HepG2 (cell line): ENCODE data around the gene NUFIP1. TPM values are rescaled to one million over a fixed set of nuclear protein-coding genes. Genes with fewer than 3 reads are reported as not detected.

Source experiments
- ADNP ChIP-seq: sonication (generic); formaldehyde crosslinking; IDR thresholded peaks from 2 replicates; pipeline ENCODE4 v1.4.0; 2020; ENCODE audit warnings: missing genetic modification reagents
- HIVEP1 ChIP-seq: sonication (generic); formaldehyde crosslinking; IDR thresholded peaks from 2 replicates; pipeline ENCODE4 v1.4.0; 2020; ENCODE audit warnings: mild to moderate bottlenecking, missing genetic modification reagents
- MEIS1 ChIP-seq: sonication (generic); formaldehyde crosslinking; IDR thresholded peaks from 2 replicates; pipeline ENCODE4 v1.9.0; 2021; ENCODE audit warnings: mild to moderate bottlenecking, missing genetic modification reagents, moderate library complexity, borderline replicate concordance
- NR2C2 ChIP-seq: sonication (generic); formaldehyde crosslinking; IDR thresholded peaks from 2 replicates; pipeline ENCODE4 v1.4.0; 2020; ENCODE audit warnings: missing genetic modification reagents, mild to moderate bottlenecking, moderate library complexity, borderline replicate concordance
- PAXIP1 ChIP-seq: sonication (generic); formaldehyde crosslinking; conservative IDR thresholded peaks from 2 replicates; pipeline ENCODE4 v1.4.0; 2020; ENCODE audit warnings: mild to moderate bottlenecking, missing genetic modification reagents, moderate library complexity
- RFX5 ChIP-seq: IDR thresholded peaks from 2 replicates; pipeline ENCODE4 v1.6.1; 2011; ENCODE audit warnings: low read depth, low read length, improper control_type of control experiment
- RFXAP ChIP-seq: sonication (generic); formaldehyde crosslinking; IDR thresholded peaks from 2 replicates; pipeline ENCODE4 v1.4.0; 2020; ENCODE audit warnings: missing genetic modification reagents, borderline replicate concordance
- SMC3 ChIP-seq: IDR thresholded peaks from 2 replicates; pipeline ENCODE4 v1.6.1; 2011; ENCODE audit warnings: low read length, improper control_type of control experiment
- SNRNP70 ChIP-seq: fragments of 200-400 bp; formaldehyde crosslinking; IDR thresholded peaks from 2 replicates; pipeline ENCODE4 v1.6.1; 2017; ENCODE audit warnings: mild to moderate bottlenecking, low read depth, low read length, moderate library complexity
- ZFP90 ChIP-seq: sonication (generic); formaldehyde crosslinking; IDR thresholded peaks from 2 replicates; pipeline ENCODE4 v1.8.0; 2022; ENCODE audit warnings: missing genetic modification reagents, mild to moderate bottlenecking, inconsistent platforms, borderline replicate concordance
- ZNF33A ChIP-seq: sonication (generic); formaldehyde crosslinking; IDR thresholded peaks from 2 replicates; pipeline ENCODE4 v1.5.1; 2020; ENCODE audit warnings: missing genetic modification reagents, mild to moderate bottlenecking, moderate library complexity, borderline replicate concordance
- ZNF431 ChIP-seq: sonication (generic); formaldehyde crosslinking; IDR thresholded peaks from 2 replicates; pipeline ENCODE4 v1.9.0; 2022; ENCODE audit warnings: missing genetic modification reagents, low read depth, mild to moderate bottlenecking, borderline replicate concordance
- ZNF484 ChIP-seq: sonication (generic); formaldehyde crosslinking; IDR thresholded peaks from 2 replicates; pipeline ENCODE4 v1.5.1; 2020; ENCODE audit warnings: mild to moderate bottlenecking, low read depth, missing genetic modification reagents, borderline replicate concordance
- ZNF75D ChIP-seq: sonication (generic); formaldehyde crosslinking; IDR thresholded peaks from 2 replicates; pipeline ENCODE4 v1.8.1; 2023; ENCODE audit warnings: missing genetic modification reagents, mild to moderate bottlenecking, borderline replicate concordance
- polyA plus RNA-seq, 8 experiments: library from polyadenylated mRNA; depleted of rRNA in 3 of 8; stranded (reverse) in 7 of 8; unstranded in 1 of 8; fragments of >200 nt; fragmentation: Illumina TruSeq in 4 of 8; extraction: Trizol in 4 of 8; gene quantifications; 2 replicates each; pipeline versions ENCODE4 v1.2.1 to v1.2.3, GENCODE V29; 2011 to 2016; ENCODE audit warnings: low read depth in 4 of 8, missing spikeins in 1 of 8, mixed read lengths in 1 of 8; ENCODE audit not compliant: insufficient read depth in 1 of 8
- total RNA-seq, 5 experiments: library from RNA; depleted of rRNA; stranded (reverse); fragments of >200 nt; fragmentation: Illumina TruSeq; extraction: Trizol; gene quantifications; 2 replicates each; pipeline ENCODE4 v1.2.3, GENCODE V29; 2016; ENCODE audit warnings: low read depth in 1 of 5
- TF ChIP-seq, protein P1 (sequence below): sonication (generic); formaldehyde crosslinking; IDR thresholded peaks from 2 replicates; pipeline ENCODE4 v1.5.0; 2020; ENCODE audit warnings: mild to moderate bottlenecking, missing genetic modification reagents
- TF ChIP-seq, protein P2 (sequence below): sonication (generic); formaldehyde crosslinking; IDR thresholded peaks from 2 replicates; pipeline ENCODE4 v1.4.0; 2020; ENCODE audit warnings: missing genetic modification reagents

NUFIP1 gene
- total and polyA plus RNA-seq, 2 of the 13 experiments (the other 11 are each of a cell fraction or from before 2014, with no cell fraction given): 1.9 to 10.3 TPM

DNA sequence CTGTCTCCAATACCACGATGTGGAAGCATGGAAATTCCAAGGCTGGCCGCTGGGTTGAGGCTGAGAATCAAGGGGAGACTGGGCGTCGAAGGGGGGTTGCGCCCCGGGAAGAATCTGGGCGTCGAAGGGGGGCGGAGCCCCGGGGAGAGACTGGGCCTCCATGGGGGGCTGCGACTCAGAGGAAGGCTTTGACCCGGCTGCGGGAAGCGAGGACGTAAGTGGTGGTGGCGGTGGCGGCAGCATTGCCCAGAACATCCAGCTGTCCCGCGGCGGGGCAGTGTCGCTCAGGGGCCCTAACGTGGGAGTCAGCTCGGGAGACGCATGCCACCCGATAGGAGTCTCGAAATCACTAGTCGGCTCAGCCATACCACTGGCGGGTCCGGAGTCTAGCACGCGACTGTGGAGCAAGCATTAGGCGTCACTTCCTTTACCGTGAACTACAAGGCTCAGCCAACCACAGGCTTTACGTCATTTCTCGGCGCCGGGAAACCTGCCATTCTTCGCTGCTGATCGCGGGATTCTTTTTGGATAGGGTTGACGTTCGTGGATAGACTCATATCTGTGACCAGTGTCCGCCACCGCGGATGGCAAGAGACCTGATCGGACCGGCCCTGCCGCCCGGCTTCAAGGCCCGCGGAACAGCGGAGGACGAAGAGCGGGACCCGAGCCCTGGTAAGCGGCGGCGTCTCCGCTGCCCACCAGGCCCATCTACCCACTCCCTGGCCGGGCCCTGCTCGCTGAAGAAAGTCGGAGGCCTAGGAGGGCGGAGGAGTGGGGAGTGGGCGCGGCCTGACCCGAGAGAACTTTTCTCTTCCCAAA, at the start of gene NUFIP1, which contains the start of gene GPALPP1 (continued):
- 0 out of 2 replicates have a peak, but pooled peaks have one; percentile 41 for TF ChIP-seq RFXAP (CRISPR knock-in tag)
- TF ChIP-seq ADNP (CRISPR knock-in tag): no peak
- TF ChIP-seq MEIS1: 0 out of 2 replicates have a peak, but pooled peaks have one; percentile 59
- no peak; the same call in 1 of the 2 replicates for TF ChIP-seq HIVEP1 (CRISPR knock-in tag)
- TF ChIP-seq ZNF75D: no peak
- TF ChIP-seq RFX5: 0 out of 2 replicates have a peak, but pooled peaks have one; percentile 23
- TF ChIP-seq, protein P1, sequence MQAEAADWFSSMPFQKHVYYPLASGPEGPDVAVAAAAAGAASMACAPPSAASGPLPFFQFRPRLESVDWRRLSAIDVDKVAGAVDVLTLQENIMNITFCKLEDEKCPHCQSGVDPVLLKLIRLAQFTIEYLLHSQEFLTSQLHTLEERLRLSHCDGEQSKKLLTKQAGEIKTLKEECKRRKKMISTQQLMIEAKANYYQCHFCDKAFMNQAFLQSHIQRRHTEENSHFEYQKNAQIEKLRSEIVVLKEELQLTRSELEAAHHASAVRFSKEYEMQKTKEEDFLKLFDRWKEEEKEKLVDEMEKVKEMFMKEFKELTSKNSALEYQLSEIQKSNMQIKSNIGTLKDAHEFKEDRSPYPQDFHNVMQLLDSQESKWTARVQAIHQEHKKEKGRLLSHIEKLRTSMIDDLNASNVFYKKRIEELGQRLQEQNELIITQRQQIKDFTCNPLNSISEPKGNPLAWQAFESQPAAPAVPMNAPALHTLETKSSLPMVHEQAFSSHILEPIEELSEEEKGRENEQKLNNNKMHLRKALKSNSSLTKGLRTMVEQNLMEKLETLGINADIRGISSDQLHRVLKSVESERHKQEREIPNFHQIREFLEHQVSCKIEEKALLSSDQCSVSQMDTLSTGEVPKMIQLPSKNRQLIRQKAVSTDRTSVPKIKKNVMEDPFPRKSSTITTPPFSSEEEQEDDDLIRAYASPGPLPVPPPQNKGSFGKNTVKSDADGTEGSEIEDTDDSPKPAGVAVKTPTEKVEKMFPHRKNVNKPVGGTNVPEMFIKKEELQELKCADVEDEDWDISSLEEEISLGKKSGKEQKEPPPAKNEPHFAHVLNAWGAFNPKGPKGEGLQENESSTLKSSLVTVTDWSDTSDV (CRISPR knock-in tag): no peak
- no peak for TF ChIP-seq PAXIP1
- no peak for TF ChIP-seq SMC3
- TF ChIP-seq SNRNP70: no peak
- no peak for TF ChIP-seq ZNF431 (CRISPR knock-in tag)
- no peak for TF ChIP-seq ZFP90 (CRISPR knock-in tag)
- no peak for TF ChIP-seq ZNF33A (CRISPR knock-in tag)
- TF ChIP-seq, protein P2, sequence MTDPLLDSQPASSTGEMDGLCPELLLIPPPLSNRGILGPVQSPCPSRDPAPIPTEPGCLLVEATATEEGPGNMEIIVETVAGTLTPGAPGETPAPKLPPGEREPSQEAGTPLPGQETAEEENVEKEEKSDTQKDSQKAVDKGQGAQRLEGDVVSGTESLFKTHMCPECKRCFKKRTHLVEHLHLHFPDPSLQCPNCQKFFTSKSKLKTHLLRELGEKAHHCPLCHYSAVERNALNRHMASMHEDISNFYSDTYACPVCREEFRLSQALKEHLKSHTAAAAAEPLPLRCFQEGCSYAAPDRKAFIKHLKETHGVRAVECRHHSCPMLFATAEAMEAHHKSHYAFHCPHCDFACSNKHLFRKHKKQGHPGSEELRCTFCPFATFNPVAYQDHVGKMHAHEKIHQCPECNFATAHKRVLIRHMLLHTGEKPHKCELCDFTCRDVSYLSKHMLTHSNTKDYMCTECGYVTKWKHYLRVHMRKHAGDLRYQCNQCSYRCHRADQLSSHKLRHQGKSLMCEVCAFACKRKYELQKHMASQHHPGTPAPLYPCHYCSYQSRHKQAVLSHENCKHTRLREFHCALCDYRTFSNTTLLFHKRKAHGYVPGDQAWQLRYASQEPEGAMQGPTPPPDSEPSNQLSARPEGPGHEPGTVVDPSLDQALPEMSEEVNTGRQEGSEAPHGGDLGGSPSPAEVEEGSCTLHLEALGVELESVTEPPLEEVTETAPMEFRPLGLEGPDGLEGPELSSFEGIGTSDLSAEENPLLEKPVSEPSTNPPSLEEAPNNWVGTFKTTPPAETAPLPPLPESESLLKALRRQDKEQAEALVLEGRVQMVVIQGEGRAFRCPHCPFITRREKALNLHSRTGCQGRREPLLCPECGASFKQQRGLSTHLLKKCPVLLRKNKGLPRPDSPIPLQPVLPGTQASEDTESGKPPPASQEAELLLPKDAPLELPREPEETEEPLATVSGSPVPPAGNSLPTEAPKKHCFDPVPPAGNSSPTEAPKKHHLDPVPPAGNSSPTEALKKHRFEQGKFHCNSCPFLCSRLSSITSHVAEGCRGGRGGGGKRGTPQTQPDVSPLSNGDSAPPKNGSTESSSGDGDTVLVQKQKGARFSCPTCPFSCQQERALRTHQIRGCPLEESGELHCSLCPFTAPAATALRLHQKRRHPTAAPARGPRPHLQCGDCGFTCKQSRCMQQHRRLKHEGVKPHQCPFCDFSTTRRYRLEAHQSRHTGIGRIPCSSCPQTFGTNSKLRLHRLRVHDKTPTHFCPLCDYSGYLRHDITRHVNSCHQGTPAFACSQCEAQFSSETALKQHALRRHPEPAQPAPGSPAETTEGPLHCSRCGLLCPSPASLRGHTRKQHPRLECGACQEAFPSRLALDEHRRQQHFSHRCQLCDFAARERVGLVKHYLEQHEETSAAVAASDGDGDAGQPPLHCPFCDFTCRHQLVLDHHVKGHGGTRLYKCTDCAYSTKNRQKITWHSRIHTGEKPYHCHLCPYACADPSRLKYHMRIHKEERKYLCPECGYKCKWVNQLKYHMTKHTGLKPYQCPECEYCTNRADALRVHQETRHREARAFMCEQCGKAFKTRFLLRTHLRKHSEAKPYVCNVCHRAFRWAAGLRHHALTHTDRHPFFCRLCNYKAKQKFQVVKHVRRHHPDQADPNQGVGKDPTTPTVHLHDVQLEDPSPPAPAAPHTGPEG (CRISPR knock-in tag): no peak
- TF ChIP-seq NR2C2 (CRISPR knock-in tag): peak; percentile 79
- TF ChIP-seq ZNF484 (CRISPR knock-in tag): no peak
